OCI-LY7 (cell line): Measurements from ENCODE around the gene CTBP1. TPM values are rescaled to one million over a fixed set of nuclear protein-coding genes. Genes with fewer than 3 reads are reported as not detected.

ENCODE experiments used
- BruUV-seq: library from RNA; stranded (reverse); fragments of 400-500 nt; replicated peaks from 2 replicates; lab custom pipeline; 2021; lab: Mats Ljungman, UMichigan
- CTCF ChIA-PET: fragments of 300-600 bp; sonication (Branson Sonifier 250); formaldehyde crosslinking; loops from one replicate; lab custom pipeline; 2022; ENCODE audit warnings: antibody characterized with exemption; ENCODE audit not compliant: unreplicated experiment; lab: Charles Lee
- POLR2A ChIA-PET: fragments of 300-600 bp; sonication (Branson Sonifier 250); formaldehyde crosslinking; loops from one replicate; lab custom pipeline; 2022; ENCODE audit warnings: antibody characterized with exemption; lab: Charles Lee
- DNase-seq: peaks from one replicate; pipeline ENCODE4 v3.0.0-alpha.2; 2015; ENCODE audit warnings: low spot score
- H2AFZ ChIP-seq: fragments of 200-600 bp; sonication (generic), shearing (Covaris generic); 2 replicates; pipeline ENCODE4 v1.6.1; 2014; ENCODE audit warnings: mild to moderate bottlenecking, antibody characterized with exemption, low read length, moderate library complexity
- H3K27ac ChIP-seq: fragments of 200-600 bp; sonication (generic); 2 replicates; pipeline ENCODE4 v1.5.1; 2014; ENCODE audit warnings: mixed run types, low read depth, mild to moderate bottlenecking, moderate library complexity, low read length, inconsistent platforms; ENCODE audit not compliant: poor library complexity, severe bottlenecking
- H3K36me3 ChIP-seq: fragments of 200-600 bp; sonication (generic); 2 replicates; pipeline ENCODE4 v1.6.1; 2014; ENCODE audit warnings: mild to moderate bottlenecking, antibody characterized with exemption, low read length, moderate library complexity, mixed read lengths; ENCODE audit not compliant: insufficient read depth
- H3K4me1 ChIP-seq: fragments of 200-600 bp; sonication (generic); 2 replicates; pipeline ENCODE4 v1.5.1; 2014; ENCODE audit warnings: mild to moderate bottlenecking, low read length; ENCODE audit not compliant: insufficient read depth, poor library complexity, severe bottlenecking
- H3K4me2 ChIP-seq: fragments of 200-600 bp; sonication (generic); 2 replicates; pipeline ENCODE4 v1.6.1; 2014; ENCODE audit warnings: mild to moderate bottlenecking, low read length
- H3K4me3 ChIP-seq: fragments of 200-600 bp; sonication (generic); 2 replicates; pipeline ENCODE4 v1.5.1; 2014; ENCODE audit warnings: mild to moderate bottlenecking, low read depth, low read length; ENCODE audit not compliant: poor library complexity, severe bottlenecking
- H3K79me2 ChIP-seq: fragments of 200-600 bp; sonication (generic); 2 replicates; pipeline ENCODE4 v1.6.1; 2016; ENCODE audit warnings: low read depth, mild to moderate bottlenecking, low read length, moderate library complexity, mixed read lengths; ENCODE audit not compliant: insufficient read depth
- H3K9me2 ChIP-seq: fragments of 200-600 bp; sonication (generic); 2 replicates; pipeline ENCODE4 v1.6.1; 2016; ENCODE audit warnings: mild to moderate bottlenecking, low read length, mixed read lengths; ENCODE audit not compliant: insufficient read depth
- H3K9me3 ChIP-seq: fragments of 200-600 bp; sonication (generic); 2 replicates; pipeline ENCODE4 v1.6.1; 2014; ENCODE audit warnings: mild to moderate bottlenecking, mixed run types, low read length, mixed read lengths
- H4K20me1 ChIP-seq: fragments of 200-600 bp; sonication (generic); 2 replicates; pipeline ENCODE4 v1.6.1; 2014; ENCODE audit warnings: mild to moderate bottlenecking, antibody characterized with exemption, low read length, moderate library complexity, mixed read lengths; ENCODE audit not compliant: insufficient read depth
- CTCF ChIP-seq: fragments of 200-600 bp; sonication (generic); conservative IDR thresholded peaks from 2 replicates; pipeline ENCODE4 v1.5.1; 2014; ENCODE audit warnings: mild to moderate bottlenecking, antibody characterized with exemption, low read length, moderate library complexity, mixed read lengths
- EZH2phosphoT487 ChIP-seq: fragments of 200-600 bp; sonication (generic); IDR thresholded peaks from 2 replicates; pipeline ENCODE4 v1.6.1; 2018; ENCODE audit warnings: low read depth, borderline replicate concordance, mild to moderate bottlenecking, mixed run types, antibody characterized with exemption, low read length, moderate library complexity, mixed read lengths
- intact Hi-C: fragments of 100-400 bp; cut with micrococcal nuclease; formaldehyde crosslinking; loops from one replicate; pipeline ENCODE4 v1.10.0; 2022; ENCODE audit not compliant: unreplicated experiment
- total RNA-seq, 2 experiments: library from RNA; depleted of rRNA in 1 of 2; stranded (reverse); fragments of >200 nt in 1 of 2; shearing (Covaris generic) in 1 of 2; gene quantifications; 2 replicates each; pipeline ENCODE4 v1.2.3, GENCODE V29; 2014 to 2022

Gene CTBP1
- total RNA-seq, 2 experiments from 2014 or later = 238 to 311 TPM

GRCh38 chr4:1277667-1278665 is 29.0 kb upstream of the CTBP1 start:
- H3K9me3 ChIP-seq = no peaks in the 10 kb centered on the region
- H3K9me2 ChIP-seq = no peaks in the 10 kb centered on the region
- BruUV-seq = no TSS peak
- H3K79me2 ChIP-seq = no peaks in the 10 kb centered on the region
- no peaks in the 10 kb centered on the region for H3K36me3 ChIP-seq
- no peak overlapping the region for H3K4me2 ChIP-seq
- no peak overlapping the region for H3K4me3 ChIP-seq
- no peak for DNase-seq
- intact Hi-C loops = no loop called here
- H4K20me1 ChIP-seq = no peaks in the 10 kb centered on the region
- no peak overlapping the region for H3K27ac ChIP-seq
- no peaks in the 10 kb centered on the region for H3K4me1 ChIP-seq
- ChIA-PET POLR2A (interaction anchor here (0.5 kb wide), 1 partner anchor 32 kb away, joined by 3 read pairs; no protein-coding TSS in a partner anchor), CTCF (no interaction called here)
- no peak overlapping the region for H2AFZ ChIP-seq
- no peak for TF ChIP-seq EZH2phosphoT487
- TF ChIP-seq CTCF = 0 out of 2 replicates have a peak, but pooled peaks have one; percentile 22

- Histone ChIP-seq H3K4me1 (no peaks in the 10 kb centered on the region), H3K9me3 (no peaks in the 10 kb centered on the region), H3K36me3 (no peaks in the 10 kb centered on the region), H3K79me2 (no peaks in the 10 kb centered on the region), H2AFZ (no peak overlapping the region), H3K27ac (no peak overlapping the region), H4K20me1 (no peaks in the 10 kb centered on the region), H3K4me2 (no peak overlapping the region), H3K9me2 (no peaks in the 10 kb centered on the region), H3K4me3 (no peak overlapping the region)
- intact Hi-C loops = no loop called here
- ChIA-PET CTCF (no interaction called here), POLR2A (no interaction called here)
- DNase-seq = no peak
- no TSS peak for BruUV-seq
- TF ChIP-seq CTCF = no peak
- TF ChIP-seq EZH2phosphoT487 = no peak
Measured at GRCh38 chr4:1276984-1277383, 28.1 kb upstream of the CTBP1 start.

GRCh38 chr4:1274871-1275270 is 25.9 kb upstream of the CTBP1 start:
- CTCF ChIA-PET = no interaction called here
- intact Hi-C loops = no loop called here
- TF ChIP-seq CTCF (no peak), EZH2phosphoT487 (no peak)

More at GRCh38 chr4:1274871-1275270, 25.9 kb upstream of the CTBP1 start:
- Histone ChIP-seq H2AFZ (no peak overlapping the region), H3K9me2 (no peaks in the 10 kb centered on the region), H3K9me3 (peaks cover 2% of the 10 kb centered on the region; the same call in 1 of the 2 replicates), H3K27ac (no peak overlapping the region), H3K4me2 (no peak overlapping the region), H3K4me1 (peaks cover 2% of the 10 kb centered on the region), H4K20me1 (no peaks in the 10 kb centered on the region), H3K79me2 (no peaks in the 10 kb centered on the region), H3K4me3 (no peak overlapping the region), H3K36me3 (no peaks in the 10 kb centered on the region)
- no peak for DNase-seq
- POLR2A ChIA-PET = interaction anchor here (0.8 kb wide), 1 partner anchor 12 kb away, joined by 3 read pairs; no protein-coding TSS in a partner anchor
- BruUV-seq = no TSS peak
